COLO668 (cell line): ENCODE data around the gene GUCA2B.
A peak's percentile ranks its signal among the peaks of the same experiment; 100 is the strongest.

Experiments
- DNase-seq: peaks from one replicate; lab custom pipeline; 2025; ENCODE audit not compliant: unreplicated experiment; lab: John Stamatoyannopoulos, UW

Gene GUCA2B

DNA sequence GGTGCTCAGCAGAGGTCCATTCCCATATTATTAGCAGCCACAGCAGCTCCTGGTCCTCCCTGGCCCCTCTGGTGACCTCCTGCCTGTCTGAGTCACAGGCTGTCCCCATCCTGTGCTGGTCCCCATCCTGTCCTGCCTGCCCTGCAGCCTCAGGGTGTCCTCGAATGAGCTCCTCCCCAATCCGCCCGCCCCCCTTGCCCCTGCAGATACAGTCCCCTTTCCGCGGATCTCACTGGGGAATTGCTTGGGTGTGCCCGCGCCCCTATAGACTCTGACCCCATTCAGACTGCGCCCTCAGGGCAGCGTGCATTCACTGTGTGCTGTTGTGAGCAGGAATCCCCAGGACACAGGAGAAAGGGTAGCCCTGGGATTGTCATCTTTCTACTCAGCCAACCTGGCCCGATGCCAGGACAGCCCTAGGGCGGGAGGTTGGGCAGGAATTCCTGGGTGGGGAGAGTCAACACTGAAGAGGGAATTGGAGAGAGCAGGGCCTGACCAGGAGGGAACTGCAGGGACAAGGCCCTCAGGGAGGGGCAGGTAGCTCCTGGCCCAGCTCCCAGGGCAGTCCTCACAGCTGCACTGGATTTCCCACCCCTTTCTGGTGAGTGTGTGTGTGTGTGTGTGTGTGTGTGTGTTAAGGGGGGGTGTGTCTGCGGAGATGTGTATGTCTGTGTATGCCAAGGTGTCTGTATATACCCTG is 12.5 kb downstream of the GUCA2B start:
- DNase-seq: peak; percentile 100

DNA sequence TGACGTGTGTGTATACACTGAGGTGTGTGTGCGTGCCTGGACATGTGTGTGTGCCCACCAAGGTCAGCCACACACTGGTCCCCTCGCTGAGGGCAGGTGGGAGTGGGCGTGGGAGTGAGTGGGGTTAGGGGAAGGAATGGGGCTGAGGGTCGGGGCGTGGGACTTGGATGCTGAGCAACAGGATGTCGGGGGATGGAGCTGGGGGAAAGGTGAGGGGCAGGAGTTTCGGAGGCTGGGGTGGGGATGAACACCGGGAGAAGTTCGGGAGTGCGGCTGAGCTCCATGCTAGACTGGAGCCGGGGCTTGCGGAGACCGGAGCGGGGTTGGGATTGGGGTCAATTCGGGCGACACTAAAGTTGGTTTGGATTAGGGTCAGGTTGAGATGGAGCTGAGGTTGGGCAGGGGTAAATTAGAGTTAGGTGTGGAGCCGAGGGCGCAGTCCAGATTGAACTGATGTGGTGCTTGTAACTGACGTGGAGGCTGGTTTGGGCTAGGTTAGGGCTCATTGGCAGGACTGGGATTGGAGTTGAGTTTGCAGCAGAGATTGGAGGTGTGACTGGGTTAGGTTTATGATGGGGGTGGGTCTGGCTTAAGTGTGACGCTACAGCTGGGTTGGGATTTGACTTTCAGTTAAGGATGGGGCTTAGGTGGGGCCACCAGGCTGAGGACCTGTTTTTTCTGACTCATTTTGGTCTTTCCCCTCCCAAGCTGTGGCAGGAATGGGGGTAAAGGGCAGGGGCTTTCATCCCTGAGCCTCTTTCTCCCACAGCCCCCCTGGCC is 14.6 kb downstream of the GUCA2B start:
- no peak for DNase-seq

DNA sequence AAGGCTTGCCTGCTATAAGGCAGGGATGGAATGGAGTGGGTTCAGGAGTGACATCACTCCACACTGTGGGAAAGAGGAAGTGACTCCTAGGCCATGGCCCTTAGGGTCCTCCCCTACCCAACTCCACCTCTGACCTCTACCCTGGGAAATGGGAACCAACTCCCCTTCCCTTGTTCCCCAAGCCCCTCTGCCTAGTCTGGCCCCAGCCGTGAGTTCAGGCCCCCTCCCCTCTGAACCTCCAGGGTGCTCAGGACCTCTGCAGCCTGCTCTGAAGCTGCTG is 15.1 kb downstream of the GUCA2B start:
- no peak for DNase-seq

GRCh38 chr1:42168763-42169162 is 15.6 kb downstream of the GUCA2B start:
- peak; percentile 41 for DNase-seq

DNA sequence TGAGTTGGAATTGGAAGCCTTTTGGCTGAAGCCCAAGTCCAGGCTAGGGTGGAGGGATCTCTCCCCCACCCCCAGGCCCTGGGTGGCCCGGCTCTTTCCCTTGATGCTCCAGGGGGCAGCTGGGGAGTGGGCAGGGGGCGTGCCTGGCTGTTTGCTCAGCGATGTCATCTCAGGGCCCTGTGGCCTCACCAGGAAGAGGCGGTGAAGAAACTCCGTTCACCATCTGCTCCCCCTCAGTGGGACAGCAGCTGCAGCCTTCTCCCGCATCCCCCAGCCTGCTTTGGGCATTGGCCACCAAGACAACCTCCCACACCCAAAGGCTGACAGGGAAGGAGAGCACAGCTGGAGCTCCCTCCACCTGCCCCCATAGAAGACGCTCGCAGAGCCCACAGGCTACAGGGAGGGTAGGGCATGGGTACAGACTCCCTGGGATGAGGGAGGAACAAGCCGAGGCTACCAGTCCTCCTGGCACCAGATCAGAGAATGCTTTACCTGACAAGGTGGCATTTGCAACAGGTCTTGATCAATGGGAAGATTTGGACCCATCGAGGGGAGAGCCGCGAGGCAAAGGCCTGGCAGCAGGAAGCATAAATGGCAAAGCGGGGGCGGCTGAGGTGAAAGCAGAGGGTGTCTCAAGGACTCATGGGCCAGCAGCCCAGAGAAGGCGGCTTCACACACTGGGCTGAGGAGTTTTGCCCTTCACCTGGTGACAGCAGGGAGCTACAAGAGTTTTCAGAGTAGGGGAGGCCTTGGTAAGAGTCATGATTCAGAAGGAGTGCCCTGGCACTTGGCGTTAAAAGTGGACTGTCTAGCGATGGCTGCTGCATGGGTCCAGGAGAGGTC is 17.8 kb downstream of the GUCA2B start:
- peak; percentile 62 for DNase-seq

GRCh38 chr1:42171679-42172266 is 18.6 kb downstream of the GUCA2B start:
- DNase-seq: no peak

DNA sequence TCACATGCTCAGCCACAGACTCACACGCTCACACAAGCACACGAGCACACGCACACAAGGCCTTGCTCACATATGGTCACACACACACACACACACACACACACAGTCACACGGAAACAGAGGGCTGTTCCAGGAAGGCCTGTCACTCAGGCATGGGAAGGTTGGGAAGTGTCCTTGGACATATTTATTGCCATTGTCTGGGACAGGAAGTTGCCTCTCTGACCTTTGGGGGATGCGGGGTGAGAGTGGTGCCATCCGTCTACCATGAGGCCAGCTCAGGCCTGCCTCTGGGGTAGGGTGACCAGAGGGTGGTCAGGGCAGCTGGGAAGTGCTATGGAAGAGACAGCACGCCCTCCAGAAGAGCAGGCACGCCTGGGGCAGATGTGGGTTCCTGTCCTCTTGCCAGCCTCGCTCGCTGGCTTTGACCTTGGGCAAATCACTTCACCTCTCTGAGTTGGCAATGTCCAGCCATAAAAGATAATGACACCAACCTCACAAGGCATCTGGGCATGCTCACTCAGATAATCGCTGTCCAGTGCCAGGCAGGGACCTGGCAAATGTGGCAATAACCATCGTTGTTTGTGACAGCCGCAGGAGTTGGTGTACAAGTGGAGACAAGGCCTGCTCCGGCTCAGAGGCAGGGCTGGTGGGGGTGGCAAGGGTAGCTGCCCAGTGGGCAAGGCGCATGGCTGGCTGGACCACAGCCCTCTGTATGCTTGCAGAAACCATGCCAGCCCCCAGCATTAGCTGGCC is 19.3 kb downstream of the GUCA2B start:
- no peak for DNase-seq

- peak; percentile 74 for DNase-seq
These were observed 20.1 kb downstream of the GUCA2B start for GRCh38 chr1:42173155-42173933.

GRCh38 chr1:42173961-42174735 is 20.9 kb downstream of the GUCA2B start:
- DNase-seq: no peak

GRCh38 chr1:42175314-42176054 is 22.3 kb downstream of the GUCA2B start:
- DNase-seq: no peak

GRCh38 chr1:42176902-42177519 is 23.8 kb downstream of the GUCA2B start:
- peak; percentile 44 for DNase-seq

- peak; percentile 39 for DNase-seq
These were observed 24.4 kb downstream of the GUCA2B start for GRCh38 chr1:42177541-42177981.

DNA sequence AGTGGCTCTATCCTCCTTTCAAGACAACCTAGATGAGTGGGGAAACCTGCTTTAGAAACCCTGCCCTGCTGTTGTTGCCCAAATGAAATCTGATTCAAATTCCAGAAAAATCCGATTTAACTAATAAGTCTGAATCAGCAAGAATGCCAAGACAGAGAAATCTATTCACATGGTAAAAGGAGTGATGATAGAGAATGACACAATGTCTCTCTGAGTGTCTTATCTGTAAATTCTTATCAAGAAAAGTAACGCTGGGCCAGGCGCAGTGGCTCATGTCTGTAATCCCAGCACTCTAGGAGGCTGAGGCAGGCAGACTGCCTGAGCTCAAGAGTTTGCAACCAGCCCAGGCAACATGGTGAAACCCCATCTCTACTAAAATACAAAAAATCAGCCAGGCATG is 25.0 kb downstream of the GUCA2B start:
- DNase-seq: no peak

DNA sequence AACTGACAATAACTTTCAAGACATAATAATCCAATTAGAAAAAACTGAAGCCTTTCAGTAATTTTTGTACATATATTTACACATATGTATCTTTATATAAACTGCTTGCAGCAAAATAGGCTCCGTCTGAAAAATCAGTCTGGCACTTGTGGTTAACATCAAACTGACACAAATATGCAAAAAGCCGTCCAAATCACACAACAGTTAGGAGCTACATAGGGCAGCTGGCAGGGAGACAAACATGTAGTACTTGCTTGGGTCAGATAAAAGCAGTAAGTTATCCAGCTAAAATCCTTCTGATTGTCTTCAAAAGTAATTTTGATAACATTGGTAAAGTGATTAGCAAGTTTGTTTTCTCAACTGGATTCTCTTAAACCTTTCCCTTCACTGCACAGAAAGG is 26.1 kb downstream of the GUCA2B start:
- no peak for DNase-seq

DNA sequence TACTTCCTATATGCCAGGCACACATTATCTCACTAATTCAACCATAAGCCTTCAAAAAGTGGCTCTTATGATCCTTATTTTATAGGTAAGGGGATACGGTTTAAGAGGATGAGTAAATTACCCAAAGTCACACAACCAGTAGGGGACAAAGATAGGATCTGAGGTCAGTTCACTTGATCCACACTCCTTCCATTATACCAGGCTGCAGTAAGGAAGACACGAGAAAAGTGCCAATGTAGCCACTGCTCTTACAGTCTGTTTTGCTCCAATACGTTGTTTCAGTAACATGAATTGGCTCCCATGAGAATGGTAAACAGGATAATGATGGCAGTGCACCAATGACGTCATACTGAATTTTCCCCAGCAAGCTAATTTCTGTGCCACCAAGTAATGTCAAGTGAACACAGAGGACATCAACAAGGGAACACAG is 26.7 kb downstream of the GUCA2B start:
- DNase-seq: no peak

DNA sequence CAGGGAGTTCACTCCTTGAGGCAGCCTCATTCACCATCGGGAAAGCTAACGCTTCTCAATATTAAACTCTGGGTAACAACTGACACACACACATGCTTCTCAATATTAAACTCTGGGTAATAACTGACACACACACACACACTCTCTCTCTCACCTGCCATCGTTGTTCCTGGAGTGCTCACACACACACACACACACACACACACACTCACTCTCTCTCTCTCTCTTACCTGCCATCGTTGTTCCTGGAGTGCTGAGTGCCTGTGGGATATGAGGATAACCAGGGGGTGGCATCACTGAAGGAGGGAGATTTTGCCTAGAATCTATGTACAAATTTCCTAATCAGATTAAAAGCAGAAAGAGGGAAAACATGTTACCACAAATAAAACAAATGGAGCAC is 28.5 kb downstream of the GUCA2B start:
- no peak for DNase-seq

- no peak for DNase-seq
These were observed 30.2 kb downstream of the GUCA2B start for GRCh38 chr1:42183210-42183956.

DNA sequence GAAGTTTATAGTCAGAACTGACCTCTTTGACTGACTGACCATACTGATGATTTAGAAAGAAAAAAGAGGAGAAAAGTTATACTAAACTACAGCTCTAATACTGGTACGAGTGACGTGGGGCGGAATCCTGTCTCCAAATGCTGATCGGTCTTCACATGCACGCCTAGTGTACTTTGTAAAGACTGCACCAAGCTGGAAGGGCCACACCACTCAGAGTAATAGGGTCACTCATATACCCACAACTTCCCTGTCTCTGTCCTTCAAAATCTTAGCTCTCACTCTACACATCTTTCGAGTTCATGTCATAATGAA is 30.7 kb downstream of the GUCA2B start:
- DNase-seq: no peak
